ENCODE data around the gene INTS7.
"Not testable (repeated sequence)": the region's sequence is repeated elsewhere in the genome, so short reads cannot be mapped to it uniquely, and the experiment has no call there.

Gene INTS7

DNA sequence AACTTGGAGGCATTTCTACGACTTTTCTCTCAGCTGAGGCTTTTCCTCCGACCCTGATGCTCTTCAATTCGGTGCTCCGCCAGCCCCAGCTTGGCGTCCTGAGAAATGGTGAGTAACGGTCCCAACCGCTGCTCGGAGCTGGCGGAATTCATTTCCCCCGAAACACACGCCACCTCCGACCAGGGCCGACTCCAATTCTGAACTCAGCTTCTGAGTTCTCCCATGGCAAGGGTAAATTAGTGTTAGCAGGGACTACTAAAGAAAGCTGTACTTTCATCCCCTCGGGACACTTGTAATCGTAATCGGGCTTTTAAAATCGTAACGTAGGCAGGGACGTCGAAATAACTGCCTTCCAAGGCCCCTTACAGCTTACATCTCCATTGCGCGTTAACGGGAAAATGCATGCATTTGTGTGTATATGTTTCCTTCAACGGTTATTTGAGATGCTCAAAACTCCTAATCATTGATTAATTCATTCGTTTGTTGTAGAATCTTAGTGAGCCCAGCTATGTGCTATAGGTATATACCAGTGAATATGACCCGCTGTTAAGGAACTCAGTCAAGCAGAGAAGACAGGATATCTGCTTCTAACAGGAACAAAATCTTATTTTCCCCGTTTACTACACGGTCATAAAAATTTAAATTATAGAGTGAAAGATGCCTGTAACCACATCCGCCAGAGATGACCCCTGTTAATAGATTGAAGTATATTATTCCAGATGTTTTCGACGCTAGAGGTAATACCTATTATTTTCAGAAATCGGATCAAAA lies 663 bp upstream of the INTS7 start:
- DNase-seq (ENCODE audit: low read depth in 2 of 2) = no peak

DNA sequence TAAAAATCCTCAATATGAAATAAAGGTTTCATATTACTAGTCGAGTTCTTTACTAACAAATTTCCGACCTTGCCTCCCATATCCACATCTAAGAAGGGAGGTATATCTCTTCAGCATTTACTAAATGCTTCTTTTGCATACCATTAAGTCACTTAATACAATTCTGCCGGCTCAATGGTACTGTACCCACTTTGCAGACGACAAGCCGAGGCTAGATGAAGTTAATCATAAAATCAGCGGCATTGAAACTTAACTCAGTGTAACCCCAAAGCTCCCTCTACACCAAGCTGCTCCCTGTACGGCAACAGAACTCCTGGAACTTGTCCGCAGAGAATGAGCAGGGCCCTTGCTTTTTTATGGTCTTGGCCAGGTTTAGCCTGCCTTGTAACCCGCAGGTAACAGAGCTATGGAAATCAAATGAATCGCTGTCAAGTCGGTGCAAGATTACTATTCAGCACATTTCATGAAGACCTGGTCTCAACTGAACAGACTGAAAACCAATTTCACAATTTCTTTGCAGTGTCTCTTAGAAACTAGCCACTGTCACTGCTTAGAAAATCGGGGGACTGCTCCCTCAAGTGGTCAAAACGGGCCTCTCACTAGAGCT lies 738 bp downstream of the INTS7 start:
- DNase-seq (ENCODE audit: low read depth in 2 of 2) = no peak

DNA sequence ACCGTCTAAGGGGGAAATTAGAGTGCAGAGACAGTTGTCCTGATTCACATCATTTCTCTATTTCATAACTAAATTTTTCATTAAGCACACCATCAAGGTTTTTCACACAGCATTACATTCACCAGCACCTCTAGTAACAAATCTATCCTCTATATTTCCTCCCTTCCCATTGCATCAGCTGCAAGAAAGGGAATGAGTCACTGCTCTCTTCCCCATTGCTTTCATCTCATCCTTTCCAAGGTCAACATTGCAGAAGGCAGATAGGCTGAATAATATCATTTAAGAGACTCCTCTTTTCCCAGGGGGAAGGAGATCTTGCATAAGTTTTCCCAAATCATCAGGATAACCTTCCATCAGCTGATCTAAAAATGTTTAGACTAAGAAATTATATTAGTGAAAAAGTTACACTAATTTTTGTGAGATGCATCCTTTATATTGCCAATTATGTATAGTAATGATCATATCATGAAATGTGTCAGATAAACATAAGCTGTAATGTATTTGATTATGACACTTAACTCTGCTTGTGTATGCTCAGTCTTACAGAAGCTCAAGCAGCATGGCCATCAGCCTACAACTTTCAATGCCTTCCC lies 4.3 kb downstream of the INTS7 start:
- DNase-seq (ENCODE audit: low read depth in 2 of 2) = no peak

DNA sequence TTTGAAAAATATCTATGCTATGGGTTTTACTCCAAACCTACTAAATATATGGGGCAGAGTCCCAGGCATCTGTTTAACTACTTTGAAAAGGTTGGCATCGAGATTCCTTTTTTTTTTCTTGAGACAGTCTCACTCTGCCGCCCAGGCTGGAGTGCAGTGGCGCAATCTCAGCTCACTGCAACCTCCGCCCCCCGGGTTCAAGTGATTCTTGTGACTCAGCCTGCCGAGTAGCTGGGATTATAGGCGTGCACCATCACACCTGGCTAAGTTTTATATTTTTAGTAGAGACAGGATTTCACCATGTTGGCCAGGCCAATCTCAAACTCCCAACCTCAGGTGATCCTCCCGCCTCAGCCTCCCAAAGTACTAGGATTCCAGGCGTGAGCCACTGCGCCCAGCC lies 7.6 kb downstream of the INTS7 start:
- DNase-seq (ENCODE audit: low read depth in 2 of 2) = not testable (repeated sequence)

DNA sequence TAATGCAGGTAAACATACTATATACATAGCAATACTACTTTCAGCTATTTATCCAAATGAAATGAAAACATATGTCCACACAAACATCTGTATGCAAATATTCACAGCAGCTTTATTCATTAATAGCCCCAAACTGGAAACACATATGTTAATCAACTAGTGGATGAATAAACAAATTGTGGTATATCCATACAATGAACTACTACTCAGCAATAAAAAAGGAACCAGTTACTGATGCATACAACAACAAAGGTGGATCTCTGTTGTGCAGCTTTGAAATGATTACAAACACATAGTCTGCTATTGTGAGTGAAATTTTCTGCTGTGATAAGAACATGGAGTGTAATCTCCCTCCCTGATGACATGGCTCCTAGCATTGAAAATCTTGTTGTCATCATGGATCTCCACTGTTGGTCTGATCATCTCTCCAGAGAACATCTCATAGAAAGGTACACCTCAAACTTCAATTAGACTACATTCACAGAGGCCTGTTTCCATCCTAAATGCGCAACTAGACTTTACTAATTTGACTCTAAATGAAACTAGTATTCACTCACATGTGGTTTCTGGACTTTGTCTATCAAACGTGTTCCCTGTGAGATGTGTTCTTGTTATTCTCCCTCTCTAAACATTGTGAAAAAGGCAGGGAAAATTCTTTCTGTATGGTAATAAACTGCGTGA lies 10.7 kb downstream of the INTS7 start:
- no peak for DNase-seq (ENCODE audit: low read depth in 2 of 2)

DNA sequence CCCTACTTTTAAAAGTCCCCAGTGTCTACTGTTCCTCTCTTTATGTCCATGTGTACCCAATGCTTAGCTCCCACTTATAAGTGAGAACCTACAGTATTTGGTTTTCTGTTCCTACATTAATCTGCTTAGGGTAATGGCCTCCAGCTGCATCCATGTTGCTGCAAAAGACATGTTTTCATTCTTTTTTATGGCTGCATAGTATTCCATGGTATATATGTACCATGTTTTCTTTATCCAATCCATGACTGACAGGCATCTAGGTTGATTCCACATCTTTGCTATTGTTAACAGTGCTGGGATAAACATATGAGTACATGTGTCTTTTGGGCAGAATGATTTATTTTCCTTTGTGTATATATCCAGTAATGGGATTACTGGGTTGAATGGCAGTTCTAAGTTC lies 12.4 kb downstream of the INTS7 start:
- not testable (repeated sequence) for DNase-seq (ENCODE audit: low read depth in 2 of 2)

DNA sequence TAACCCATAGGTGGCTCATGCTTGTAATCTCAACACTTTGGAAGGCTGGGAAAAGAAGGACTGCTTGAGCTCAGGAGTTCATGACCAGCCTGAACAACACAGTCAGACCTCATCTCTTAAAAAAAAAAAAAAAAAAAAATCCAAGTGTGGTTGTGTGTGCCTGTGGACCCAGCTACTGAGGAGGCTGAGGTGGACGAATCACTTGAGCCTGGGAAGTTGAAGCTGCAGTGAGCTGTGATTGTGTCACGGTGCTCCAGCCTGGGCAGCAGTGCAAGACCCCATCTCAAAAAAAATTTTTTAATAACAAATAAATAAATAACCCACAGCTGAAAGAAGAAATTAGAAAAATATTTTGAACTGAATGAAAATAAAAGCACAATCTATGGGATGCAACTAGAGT lies 13.8 kb downstream of the INTS7 start:
- DNase-seq (ENCODE audit: low read depth in 2 of 2) = no peak

DNA sequence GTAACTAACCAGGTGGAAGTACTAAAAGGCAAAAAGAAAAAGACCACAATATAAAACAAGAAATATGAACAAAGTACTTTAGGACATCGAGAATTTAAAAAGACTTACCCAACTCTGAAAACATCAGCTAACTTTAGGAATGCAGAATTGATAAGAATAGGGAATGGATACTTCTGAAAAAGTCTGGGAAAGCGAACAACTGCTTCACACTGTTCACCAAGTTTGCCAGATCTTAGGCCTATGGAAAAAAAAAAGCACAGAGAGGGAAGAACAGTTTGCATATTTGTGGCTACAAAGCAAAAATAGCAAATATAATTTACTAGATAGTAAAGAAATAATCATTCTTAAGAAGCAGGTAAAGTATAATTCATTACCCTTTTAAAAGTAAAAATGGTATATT lies 14.4 kb downstream of the INTS7 start:
- DNase-seq (ENCODE audit: low read depth in 2 of 2) = no peak

DNA sequence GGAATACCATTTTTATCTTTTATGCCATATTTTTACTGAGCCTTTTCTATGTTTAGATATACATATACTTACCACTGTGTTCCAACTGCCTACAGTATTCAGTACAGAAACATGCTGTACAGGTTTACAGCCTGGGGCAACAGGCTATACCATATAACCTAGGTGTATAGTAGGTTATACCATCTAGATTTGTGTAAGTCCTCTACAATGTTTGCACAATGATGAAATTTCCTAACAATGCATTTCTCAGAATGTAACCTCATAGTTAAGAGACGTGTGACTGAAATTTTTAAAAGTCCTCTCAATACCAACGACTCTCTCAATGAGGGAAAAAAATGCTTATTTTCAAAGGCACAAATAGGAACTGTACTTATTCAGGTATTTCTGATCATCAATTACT lies 21.7 kb downstream of the INTS7 start:
- no peak for DNase-seq (ENCODE audit: low read depth in 2 of 2)

DNA sequence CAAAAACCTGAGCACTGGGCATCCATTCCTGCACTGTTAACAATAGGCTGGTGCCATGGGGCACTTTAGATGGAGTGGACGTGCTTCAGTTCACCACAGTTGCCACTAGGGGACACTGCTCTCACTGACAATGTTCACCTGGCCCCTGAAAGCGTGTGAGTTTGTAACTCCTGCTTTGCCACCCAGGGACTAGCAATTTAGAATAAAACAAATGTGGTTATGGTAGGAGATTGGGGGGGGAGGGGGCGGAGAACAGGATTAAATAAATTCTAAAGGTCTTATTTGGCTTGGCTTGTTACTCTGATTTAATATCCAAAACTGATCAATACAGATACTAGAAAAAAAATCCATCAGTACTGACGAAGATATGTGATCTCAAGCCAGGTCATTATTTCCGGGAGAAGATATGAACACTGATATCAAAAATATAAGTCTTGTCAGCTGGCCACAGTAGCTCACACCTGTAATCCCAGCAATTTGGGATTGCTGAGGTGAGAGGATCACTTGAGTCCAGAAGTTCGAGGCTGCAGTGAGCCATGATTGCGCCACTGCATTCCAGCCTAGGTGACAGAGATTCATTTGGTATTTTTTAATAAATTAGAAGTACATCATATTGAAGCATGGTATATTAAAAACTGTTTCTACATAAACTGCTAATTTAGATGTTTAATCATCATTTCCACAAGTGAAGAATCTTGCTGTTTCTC lies 23.2 kb downstream of the INTS7 start:
- DNase-seq (ENCODE audit: low read depth in 2 of 2) = peak; percentile 33 to 34

DNA sequence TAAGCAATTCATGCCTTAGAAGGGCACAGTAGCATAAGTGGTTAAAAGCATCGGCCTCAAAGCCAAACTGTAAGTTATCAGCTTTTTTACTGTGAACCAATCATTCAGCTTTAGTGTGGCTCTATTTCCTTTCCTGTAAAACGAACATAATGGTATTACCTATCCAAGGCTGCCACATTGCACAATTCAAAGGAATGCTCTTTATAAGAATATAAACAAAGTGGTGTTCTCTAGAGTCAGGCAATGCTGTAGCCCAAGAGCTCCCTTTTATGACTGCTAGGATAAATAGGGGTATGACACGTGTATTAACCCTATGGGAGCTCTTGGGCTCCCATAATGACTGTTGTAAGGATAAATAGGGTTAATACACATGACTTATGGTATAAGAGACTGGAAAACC lies 25.4 kb downstream of the INTS7 start:
- DNase-seq (ENCODE audit: low read depth in 2 of 2) = no peak

DNA sequence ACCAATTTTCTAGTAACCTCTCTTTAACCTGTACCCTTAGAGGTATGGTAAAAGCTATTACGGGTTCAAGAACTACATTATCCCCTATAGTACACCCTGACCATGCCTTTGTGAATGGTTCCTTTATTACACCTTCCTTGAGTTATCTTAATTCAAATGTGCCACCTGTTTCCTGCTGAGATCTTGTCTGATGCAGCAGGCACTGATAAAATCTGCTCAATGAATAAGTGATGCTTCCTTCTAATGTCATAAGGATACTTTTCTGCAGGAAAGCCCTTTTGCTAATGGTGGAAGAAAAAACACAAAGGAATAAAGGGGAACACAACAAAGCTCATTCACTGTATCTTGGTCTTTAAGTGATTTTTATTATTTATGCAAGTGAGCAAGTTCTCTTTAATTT lies 25.8 kb downstream of the INTS7 start:
- DNase-seq (ENCODE audit: low read depth in 2 of 2) = no peak

DNA sequence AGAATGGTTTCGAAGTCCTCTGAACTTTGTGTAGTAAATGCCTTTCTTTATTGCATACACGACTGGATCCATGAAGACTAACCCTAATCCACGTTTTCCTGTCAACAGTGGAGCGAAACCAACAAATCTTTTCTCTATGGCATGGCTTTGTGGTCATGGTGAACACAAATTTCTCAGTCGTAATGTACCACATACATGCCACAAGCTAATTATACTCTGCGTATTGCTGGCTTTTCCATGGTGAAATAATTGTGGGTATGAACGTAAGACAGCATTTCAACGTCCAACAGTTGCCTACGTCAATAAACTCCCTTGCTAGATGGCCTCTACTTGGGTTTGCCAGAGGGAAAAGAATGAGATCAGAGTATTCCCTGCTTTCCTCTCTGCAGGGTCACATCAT lies 27.5 kb downstream of the INTS7 start:
- DNase-seq (ENCODE audit: low read depth in 2 of 2) = no peak

DNA sequence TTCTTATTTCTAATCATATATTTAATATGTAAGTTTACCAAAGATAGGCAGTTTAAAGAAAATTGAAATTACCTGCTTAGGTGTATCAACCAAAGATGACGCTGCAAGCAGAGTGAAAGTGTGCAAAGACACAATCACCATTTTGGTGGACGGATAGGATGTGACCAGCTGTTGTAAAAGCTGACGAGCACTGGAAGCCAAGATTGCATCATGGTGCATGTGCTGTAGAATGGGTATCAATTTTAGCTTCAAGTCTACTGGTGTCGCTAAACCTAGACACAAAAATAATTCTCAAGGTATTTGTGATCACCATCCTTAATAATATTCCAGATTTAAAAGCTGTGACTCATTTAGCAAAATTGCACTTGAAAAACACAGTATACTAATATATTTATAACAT lies 28.2 kb downstream of the INTS7 start:
- no peak for DNase-seq (ENCODE audit: low read depth in 2 of 2)

DNA sequence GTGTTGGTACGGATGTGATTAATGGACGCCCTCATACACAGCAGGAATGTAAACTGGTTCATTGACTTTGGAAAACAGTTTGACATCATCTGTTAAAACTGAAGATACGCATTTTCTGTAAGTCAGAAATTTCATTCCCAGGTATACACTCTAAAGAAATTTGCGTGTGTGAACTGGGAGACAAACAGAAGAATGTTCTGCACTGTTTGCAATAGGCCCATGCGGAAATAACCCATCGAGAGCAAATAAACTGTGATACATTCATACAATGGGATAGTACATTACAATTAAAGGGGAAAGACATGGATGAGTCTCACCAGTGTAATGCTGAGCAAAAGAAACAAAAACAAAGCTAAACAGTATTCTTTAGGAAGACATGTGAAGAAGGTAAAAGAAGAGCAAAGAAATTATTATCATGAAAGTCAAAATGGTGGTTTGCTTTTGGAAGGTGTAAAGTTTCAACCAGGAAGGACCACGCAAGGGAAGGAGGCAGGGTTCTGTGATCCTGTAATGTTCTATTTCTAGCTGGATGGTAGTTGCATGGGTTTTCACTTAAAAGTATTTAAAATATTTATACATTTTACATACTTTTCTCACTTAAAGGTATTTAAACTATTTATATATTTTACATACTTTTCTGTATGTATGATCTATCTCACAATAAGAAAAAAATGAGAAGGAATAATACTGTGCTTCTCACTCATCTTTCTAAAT lies 30.3 kb downstream of the INTS7 start:
- DNase-seq (ENCODE audit: low read depth in 2 of 2) = no peak

DNA sequence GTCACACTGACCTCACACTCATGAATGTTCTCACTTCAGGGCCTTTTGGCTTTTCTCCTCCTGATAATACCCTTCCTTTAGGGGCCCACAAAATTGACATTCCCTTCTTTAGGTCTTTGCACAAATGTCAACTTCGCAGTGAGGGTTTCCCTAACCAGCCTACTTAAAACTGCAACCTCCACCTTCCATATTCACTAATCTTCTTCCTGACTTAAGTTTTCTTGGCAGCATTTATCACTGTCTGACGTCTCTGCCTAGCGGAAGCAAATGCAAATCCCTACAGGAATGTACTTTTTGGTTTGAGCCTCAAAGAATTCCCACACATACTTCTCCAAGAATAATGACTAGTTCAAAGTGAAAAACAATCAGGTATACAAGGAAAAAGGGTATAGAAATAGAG lies 32.8 kb downstream of the INTS7 start:
- DNase-seq (ENCODE audit: low read depth in 2 of 2) = no peak

DNA sequence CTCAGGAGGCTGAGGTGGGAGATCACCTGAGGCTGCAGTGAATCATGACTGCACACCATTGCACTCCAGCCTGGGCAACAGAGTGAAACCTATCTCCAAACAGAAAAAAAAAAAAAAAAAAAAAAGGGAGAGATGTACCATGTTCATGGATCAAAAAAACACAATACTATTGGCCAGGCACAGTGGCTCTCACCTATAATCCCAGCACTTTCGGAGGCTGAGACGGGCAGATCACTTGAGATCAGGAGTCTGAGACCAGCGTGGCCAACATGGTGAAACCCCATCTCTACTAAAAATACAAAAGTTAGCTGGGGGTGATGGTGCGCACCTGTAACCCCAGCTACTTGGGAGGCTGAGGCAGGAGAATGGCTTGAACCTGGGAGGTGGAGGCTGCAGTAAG lies 37.9 kb downstream of the INTS7 start:
- DNase-seq (ENCODE audit: low read depth in 2 of 2) = not testable (repeated sequence)

DNA sequence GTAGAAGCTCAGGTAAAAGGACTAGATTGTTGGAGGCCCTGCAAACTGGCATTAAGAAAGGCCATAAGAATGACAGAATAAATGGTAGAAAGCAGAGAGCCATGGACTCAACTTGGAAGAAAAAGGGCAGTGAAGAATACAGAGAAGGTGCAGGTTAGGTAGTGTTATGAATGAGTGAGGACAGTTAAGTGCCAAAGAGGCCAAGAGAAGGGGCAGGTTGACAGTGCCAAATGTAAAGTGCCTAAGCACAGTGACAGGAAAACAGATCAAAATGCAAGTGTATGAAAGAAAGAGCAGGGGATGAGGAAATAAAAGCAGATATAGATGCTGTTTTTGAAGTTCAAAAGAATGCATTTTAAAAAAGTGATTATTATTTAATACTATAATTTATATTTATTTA lies 43.7 kb downstream of the INTS7 start:
- DNase-seq (ENCODE audit: low read depth in 2 of 2) = no peak

DNA sequence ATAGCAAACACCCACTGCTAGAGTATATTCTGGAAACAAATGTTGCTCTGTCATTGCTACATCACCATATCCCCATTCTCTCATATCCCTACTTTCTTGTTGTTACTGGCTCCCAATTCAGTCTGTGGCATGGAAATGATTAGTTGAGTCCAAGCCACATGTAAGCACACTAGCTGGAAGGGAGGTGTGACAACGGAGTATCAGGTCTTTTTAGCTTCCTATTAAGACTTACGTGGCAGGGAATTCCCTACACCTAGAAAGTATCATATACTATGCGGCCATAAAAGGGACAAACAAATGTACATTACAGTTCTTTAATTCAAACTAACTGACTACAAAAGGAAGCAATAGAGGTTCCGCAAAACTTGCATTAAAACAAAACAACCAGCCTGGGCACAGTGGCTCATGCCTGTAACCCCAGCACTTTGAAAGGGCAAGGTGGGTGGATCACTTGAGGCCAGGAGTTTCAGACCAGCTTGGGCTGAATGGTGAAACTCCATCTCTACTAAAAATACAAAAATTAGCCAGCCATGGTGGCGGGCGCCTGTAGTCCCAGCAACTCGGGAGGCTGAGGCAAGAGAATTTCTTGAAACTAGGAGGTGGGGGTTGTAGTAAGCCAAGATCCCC lies 48.6 kb downstream of the INTS7 start:
- DNase-seq (ENCODE audit: low read depth in 2 of 2) = no peak

DNA sequence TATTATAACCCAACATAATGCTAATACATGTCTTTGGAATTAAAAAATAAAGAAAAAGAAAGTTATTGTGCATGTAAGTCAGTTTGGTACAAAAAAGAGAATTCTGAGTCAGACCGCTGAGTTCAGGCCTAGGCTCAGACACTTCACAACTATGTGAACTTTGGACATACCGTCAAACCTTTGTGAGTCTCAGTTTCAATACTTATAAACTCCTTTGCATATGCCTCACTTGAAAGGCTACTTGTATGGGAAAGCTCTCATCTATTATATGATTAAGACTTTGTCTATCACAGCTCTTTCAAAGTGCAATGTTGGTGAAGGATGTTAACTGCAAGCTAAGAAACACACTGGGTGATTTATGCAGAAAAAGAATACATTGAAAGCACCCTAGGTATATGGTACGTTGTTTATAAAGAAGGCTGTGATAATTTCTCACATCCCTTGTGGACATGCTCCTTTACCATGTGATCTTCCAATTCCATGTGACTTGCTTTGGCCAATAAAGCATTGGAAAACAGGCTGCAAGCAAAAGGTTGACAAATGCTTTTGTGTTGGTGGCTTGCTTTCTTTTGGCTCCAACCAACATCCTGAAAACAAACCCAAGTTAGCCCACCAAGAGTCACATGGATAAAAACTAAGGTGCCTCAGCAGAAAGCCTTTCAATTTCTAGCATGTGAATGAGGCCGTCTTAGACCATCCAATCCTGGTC lies 49.6 kb downstream of the INTS7 start:
- DNase-seq (ENCODE audit: low read depth in 2 of 2) = no peak

All from stimulated activated CD8-positive, alpha-beta memory T cell treated with anti-CD3 and anti-CD28 coated beads, Interleukin-15, amount 100 ng/mL, for 48 hours (primary cell).